ENCODE results near the gene EXOSC1. TPM values are rescaled to one million over a fixed set of nuclear protein-coding genes. Genes with fewer than 3 reads are reported as not detected.
A peak's percentile ranks its signal among the peaks of the same experiment; 100 is the strongest.

EXOSC1 gene
- total and polyA plus RNA-seq, 2 of the 13 experiments (the other 11 are each of a cell fraction or from before 2014, with no cell fraction given): 36.3 to 39.9 TPM

- TF ChIP-seq, protein P1, sequence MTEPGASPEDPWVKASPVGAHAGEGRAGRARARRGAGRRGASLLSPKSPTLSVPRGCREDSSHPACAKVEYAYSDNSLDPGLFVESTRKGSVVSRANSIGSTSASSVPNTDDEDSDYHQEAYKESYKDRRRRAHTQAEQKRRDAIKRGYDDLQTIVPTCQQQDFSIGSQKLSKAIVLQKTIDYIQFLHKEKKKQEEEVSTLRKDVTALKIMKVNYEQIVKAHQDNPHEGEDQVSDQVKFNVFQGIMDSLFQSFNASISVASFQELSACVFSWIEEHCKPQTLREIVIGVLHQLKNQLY (CRISPR knock-in tag; IDR thresholded peaks at IDR 0.05): no peak
- no peak for TF ChIP-seq CBX1 (IDR thresholded peaks at IDR 0.05; ENCODE audit: low read depth)
- 0 out of 2 replicates have a peak, but pooled peaks have one; percentile 19 for TF ChIP-seq ZNF232 (CRISPR knock-in tag; IDR thresholded peaks at IDR 0.05; ENCODE audit: borderline replicate concordance)
- TF ChIP-seq NFATC3 (CRISPR knock-in tag; IDR thresholded peaks at IDR 0.05): peak; percentile 80; the same call in 1 of the 2 replicates
- TF ChIP-seq KLF12 (CRISPR knock-in tag; IDR thresholded peaks at IDR 0.05; ENCODE audit: borderline replicate concordance): no peak
- TF ChIP-seq TBX2 (CRISPR knock-in tag; IDR thresholded peaks at IDR 0.05; ENCODE audit: borderline replicate concordance): peak; percentile 78; the same call in 1 of the 2 replicates
- peak; percentile 86 for TF ChIP-seq MYC (CRISPR knock-in tag; IDR thresholded peaks at IDR 0.05; ENCODE audit: borderline replicate concordance)
- TF ChIP-seq SP2 (CRISPR knock-in tag; IDR thresholded peaks at IDR 0.05): 0 out of 2 replicates have a peak, but pooled peaks have one; percentile 26
- no peak for TF ChIP-seq ZMYM2 (CRISPR knock-in tag; IDR thresholded peaks at IDR 0.05)
- no peak for TF ChIP-seq THAP8 (CRISPR knock-in tag; IDR thresholded peaks at IDR 0.05; ENCODE audit: borderline replicate concordance)
- TF ChIP-seq MAZ (IDR thresholded peaks at IDR 0.05; ENCODE audit: borderline replicate concordance, low read depth, low read length): no peak
- no peak for TF ChIP-seq MAZ (CRISPR knock-in tag; IDR thresholded peaks at IDR 0.05; ENCODE audit: low read depth)
- no peak; the same call in 1 of the 2 replicates for TF ChIP-seq ZNF766 (CRISPR knock-in tag; IDR thresholded peaks at IDR 0.05; ENCODE audit: borderline replicate concordance)
- no peak for TF ChIP-seq KAT2B (IDR thresholded peaks at IDR 0.05; ENCODE audit: borderline replicate concordance, low read depth, low read length)
- 0 out of 2 replicates have a peak, but pooled peaks have one; percentile 53 for TF ChIP-seq SIN3B (IDR thresholded peaks at IDR 0.05; ENCODE audit: low read length)
- no peak for TF ChIP-seq ZNF550 (CRISPR knock-in tag; IDR thresholded peaks at IDR 0.05; ENCODE audit: borderline replicate concordance)
- TF ChIP-seq ZFY (CRISPR knock-in tag; IDR thresholded peaks at IDR 0.05): peak; percentile 52; the same call in 1 of the 2 replicates
- TF ChIP-seq HDAC2 (CRISPR knock-in tag; IDR thresholded peaks at IDR 0.05): peak; percentile 75
- peak; percentile 80 for TF ChIP-seq POLR2AphosphoS5 (IDR thresholded peaks at IDR 0.05; ENCODE audit: low read depth, low read length)
- peak; percentile 95 for TF ChIP-seq CREM (IDR thresholded peaks at IDR 0.05)
- no peak for TF ChIP-seq CREM (CRISPR knock-in tag; IDR thresholded peaks at IDR 0.05)
- no peak for TF ChIP-seq EZH2 (conservative IDR thresholded peaks at IDR 0.05; ENCODE audit: low read depth, low read length)
- peak; percentile 56; the same call in 1 of the 2 replicates for TF ChIP-seq IRF9 (CRISPR knock-in tag; IDR thresholded peaks at IDR 0.05; ENCODE audit: borderline replicate concordance)
- peak; percentile 72 for TF ChIP-seq KMT2A (CRISPR knock-in tag; IDR thresholded peaks at IDR 0.05)
- peak; percentile 41; the same call in 1 of the 2 replicates for TF ChIP-seq SMYD3 (CRISPR knock-in tag; IDR thresholded peaks at IDR 0.05)
- TF ChIP-seq ZFX (CRISPR knock-in tag; IDR thresholded peaks at IDR 0.05; ENCODE audit: low read depth): peak; percentile 47; the same call in 1 of the 2 replicates
- peak; percentile 82 for TF ChIP-seq KDM5A (IDR thresholded peaks at IDR 0.05; ENCODE audit: borderline replicate concordance, low read length)
- no peak for TF ChIP-seq DPF2 (CRISPR knock-in tag; IDR thresholded peaks at IDR 0.05; ENCODE audit: borderline replicate concordance, low read depth)
- 0 out of 2 replicates have a peak, but pooled peaks have one; percentile 17 for TF ChIP-seq POGZ (CRISPR knock-in tag; IDR thresholded peaks at IDR 0.05)
- peak; percentile 97 for TF ChIP-seq ZBTB21 (CRISPR knock-in tag; IDR thresholded peaks at IDR 0.05)
- no peak for TF ChIP-seq PITX1 (CRISPR knock-in tag; IDR thresholded peaks at IDR 0.05)
Measured at GRCh38 chr10:97400665-97401454, 44.9 kb downstream of the EXOSC1 start, which contains the start of gene RRP12 (continued).

Measured in HepG2 (cell line).